Left hindlimb (tissue), 1 donor: ENCODE data around the gene NFE2.

Experiments used
- DNase-seq: peaks from one replicate; pipeline ENCODE4 v3.0.0-alpha.2; 2018

NFE2 gene

GRCh38 chr12:54246011-54246641 lies 54.7 kb downstream of the NFE2 start:
- no peak for DNase-seq
